RWPE2 (cell line): Measurements from ENCODE around the gene PPCDC.
A peak's percentile ranks its signal among the peaks of the same experiment; 100 is the strongest.
"Not testable (repeated sequence)": the region's sequence is repeated elsewhere in the genome, so short reads cannot be mapped to it uniquely, and the experiment has no call there.

Source experiments
- ATAC-seq: fragments of 200-7000 bp; cut with Tn5 transposase; 3 replicates; pipeline ENCODE4 v1.9.1; 2021; ENCODE audit warnings: low read depth
- DNase-seq: peaks from one replicate; pipeline ENCODE4 v3.0.0-alpha.2; 2020; ENCODE audit warnings: low spot score
- H3K27ac ChIP-seq: fragments of 450-650 bp; 2 replicates; pipeline ENCODE4 v1.5.1; 2017; ENCODE audit warnings: mild to moderate bottlenecking; ENCODE audit not compliant: poor library complexity, severe bottlenecking
- H3K27me3 ChIP-seq: fragments of 250-450 bp; sonication (Bioruptor Pico); 2 replicates; pipeline ENCODE4 v1.5.1; 2021; ENCODE audit warnings: mild to moderate bottlenecking, moderate library complexity; ENCODE audit not compliant: insufficient read depth, poor library complexity, severe bottlenecking
- H3K36me3 ChIP-seq: fragments of 250-450 bp; sonication (Bioruptor Pico); 2 replicates; pipeline ENCODE4 v1.5.1; 2020; ENCODE audit warnings: low read depth, mild to moderate bottlenecking, moderate library complexity
- H3K4me1 ChIP-seq: fragments of 250-450 bp; sonication (Bioruptor Pico); 2 replicates; pipeline ENCODE4 v1.5.1; 2021; ENCODE audit warnings: mild to moderate bottlenecking, moderate library complexity; ENCODE audit not compliant: insufficient read depth, poor library complexity, severe bottlenecking
- H3K4me3 ChIP-seq: fragments of 250-450 bp; sonication (Bioruptor Pico); 2 replicates; pipeline ENCODE4 v1.5.1; 2021; ENCODE audit warnings: mild to moderate bottlenecking, moderate library complexity; ENCODE audit not compliant: severe bottlenecking
- H3K9me3 ChIP-seq: fragments of 250-450 bp; sonication (Bioruptor Pico); 2 replicates; pipeline ENCODE4 v1.5.1; 2021; ENCODE audit warnings: mild to moderate bottlenecking, moderate library complexity; ENCODE audit not compliant: severe bottlenecking
- TF ChIP-seq, protein P1 (sequence below): fragments of 450-650 bp; IDR thresholded peaks from one replicate; pipeline ENCODE4 v1.5.1; 2017; ENCODE audit warnings: mild to moderate bottlenecking, moderate library complexity; ENCODE audit not compliant: poor library complexity, severe bottlenecking

Gene PPCDC

DNA sequence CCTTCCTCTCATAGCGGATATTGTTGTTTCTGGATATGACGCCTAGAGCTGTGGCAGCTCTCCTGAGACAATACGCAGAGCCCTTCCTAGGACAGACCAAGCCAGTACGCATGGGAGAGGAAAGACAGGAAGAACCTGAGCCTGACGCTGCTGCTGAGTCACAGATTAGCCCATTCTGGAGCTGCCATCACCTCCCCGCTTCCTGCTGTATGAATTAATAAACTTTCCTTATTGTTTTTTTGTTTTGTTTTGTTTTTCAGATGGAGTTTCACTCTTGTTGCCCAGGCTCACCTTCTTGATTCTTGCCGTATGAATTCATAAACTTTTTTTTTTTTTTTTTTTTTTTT is 67.0 kb downstream of the PPCDC start:
- H3K4me1 ChIP-seq = peaks cover 4% of the 10 kb centered on the region
- H3K27me3 ChIP-seq = no peaks in the 10 kb centered on the region
- H3K9me3 ChIP-seq = no peaks in the 10 kb centered on the region
- no peak overlapping the region for H3K27ac ChIP-seq
- TF ChIP-seq, protein P1, sequence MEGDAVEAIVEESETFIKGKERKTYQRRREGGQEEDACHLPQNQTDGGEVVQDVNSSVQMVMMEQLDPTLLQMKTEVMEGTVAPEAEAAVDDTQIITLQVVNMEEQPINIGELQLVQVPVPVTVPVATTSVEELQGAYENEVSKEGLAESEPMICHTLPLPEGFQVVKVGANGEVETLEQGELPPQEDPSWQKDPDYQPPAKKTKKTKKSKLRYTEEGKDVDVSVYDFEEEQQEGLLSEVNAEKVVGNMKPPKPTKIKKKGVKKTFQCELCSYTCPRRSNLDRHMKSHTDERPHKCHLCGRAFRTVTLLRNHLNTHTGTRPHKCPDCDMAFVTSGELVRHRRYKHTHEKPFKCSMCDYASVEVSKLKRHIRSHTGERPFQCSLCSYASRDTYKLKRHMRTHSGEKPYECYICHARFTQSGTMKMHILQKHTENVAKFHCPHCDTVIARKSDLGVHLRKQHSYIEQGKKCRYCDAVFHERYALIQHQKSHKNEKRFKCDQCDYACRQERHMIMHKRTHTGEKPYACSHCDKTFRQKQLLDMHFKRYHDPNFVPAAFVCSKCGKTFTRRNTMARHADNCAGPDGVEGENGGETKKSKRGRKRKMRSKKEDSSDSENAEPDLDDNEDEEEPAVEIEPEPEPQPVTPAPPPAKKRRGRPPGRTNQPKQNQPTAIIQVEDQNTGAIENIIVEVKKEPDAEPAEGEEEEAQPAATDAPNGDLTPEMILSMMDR = no peak
- no peak overlapping the region for H3K4me3 ChIP-seq
- DNase-seq (no peak), ATAC-seq (peak; percentile 77)
- H3K36me3 ChIP-seq = no peaks in the 10 kb centered on the region

DNA sequence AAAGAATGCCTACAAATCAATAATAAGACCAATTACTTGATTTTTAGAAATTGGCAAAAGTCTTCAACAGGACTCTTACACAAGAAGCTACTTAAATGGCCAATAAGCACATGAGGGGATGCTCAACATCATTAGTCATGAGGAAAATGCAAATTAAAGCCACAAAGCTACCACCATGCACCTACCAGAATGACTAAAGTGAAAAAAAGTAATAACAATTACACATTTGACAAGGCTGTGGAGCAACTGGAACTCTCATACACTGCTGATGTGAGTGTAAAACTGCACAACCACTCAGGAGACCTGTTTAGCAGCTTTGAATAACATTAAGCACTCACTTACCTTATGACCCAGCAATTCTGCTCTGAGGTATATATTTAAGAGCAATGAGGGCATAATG is 68.4 kb downstream of the PPCDC start:
- Histone ChIP-seq H3K9me3 (no peaks in the 10 kb centered on the region), H3K27ac (no peak overlapping the region), H3K36me3 (no peaks in the 10 kb centered on the region), H3K27me3 (no peaks in the 10 kb centered on the region), H3K4me3 (no peak overlapping the region), H3K4me1 (peaks cover 4% of the 10 kb centered on the region)
- ATAC-seq = no peak
- DNase-seq = no peak
- TF ChIP-seq, protein P1 = no peak

DNA sequence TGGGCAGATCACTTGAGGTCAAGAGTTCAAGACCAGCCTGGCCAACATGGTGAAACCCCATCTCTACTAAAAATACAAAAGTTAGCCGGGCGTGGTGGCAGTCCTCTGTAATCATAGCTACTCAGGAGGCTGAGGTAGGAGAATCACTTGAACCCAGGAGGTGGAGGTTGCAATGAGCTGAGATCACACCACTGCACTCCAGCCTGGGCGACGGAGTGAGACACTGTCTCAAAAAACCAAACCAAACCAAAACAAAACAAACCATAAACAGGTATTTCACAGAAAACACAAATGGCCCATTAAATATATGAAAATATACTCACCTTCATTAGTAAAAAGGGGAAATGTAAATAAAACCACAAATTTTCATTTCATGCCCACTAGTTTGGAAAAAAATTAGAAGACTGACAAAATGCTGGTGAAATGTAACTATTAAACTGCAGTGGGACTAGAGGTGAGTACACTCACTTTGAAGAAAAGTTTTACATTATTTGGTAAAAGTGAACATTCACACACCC is 71.6 kb downstream of the PPCDC start:
- H3K4me1 ChIP-seq, H3K9me3 ChIP-seq, H3K27me3 ChIP-seq, H3K4me3 ChIP-seq, DNase-seq, H3K27ac ChIP-seq, ATAC-seq, H3K36me3 ChIP-seq: not testable (repeated sequence)

DNA sequence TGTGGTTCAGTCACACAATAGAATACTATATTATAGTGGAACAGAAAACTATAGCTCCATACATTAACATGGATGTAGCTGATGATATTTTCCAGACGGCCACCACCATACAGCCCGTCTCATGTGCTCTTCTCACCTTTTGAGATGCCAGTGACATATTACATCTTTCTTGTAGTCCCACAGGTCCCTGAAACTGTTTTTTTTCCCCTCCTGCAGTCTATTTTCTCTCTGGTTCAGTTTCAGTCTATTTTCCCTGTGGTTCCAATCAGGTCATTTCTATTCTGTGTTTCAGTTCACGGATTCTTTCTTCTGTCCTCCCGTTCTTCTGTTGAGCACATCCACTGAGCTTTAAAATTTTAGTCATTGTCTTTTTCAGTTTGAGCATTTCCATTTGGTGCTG is 72.2 kb downstream of the PPCDC start:
- no peak overlapping the region for H3K4me3 ChIP-seq
- ATAC-seq (no peak), DNase-seq (no peak)
- TF ChIP-seq, protein P1 = no peak
- H3K27ac ChIP-seq = no peak overlapping the region
- no peaks in the 10 kb centered on the region for H3K36me3 ChIP-seq
- H3K4me1 ChIP-seq = no peaks in the 10 kb centered on the region
- no peaks in the 10 kb centered on the region for H3K27me3 ChIP-seq
- no peaks in the 10 kb centered on the region for H3K9me3 ChIP-seq

DNA sequence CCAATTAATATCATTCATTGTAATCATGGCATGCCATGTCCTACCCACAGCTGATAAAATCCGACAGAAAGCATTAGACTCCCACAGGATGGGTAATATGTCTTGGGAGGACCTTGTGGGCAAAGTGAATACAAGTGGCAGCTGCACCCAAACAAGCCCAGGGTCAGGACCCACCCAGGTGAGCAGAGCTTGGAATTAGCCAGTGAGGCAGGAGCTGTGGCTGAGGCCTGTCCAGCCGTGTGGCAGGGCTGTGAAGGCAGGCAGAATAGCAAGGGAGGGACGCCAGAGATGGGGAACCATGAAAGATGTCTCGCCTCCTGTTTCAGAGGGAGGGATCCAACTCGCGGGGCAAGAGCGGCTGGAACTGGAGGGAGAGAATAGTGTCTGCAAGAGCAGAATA is 74.5 kb downstream of the PPCDC start:
- Histone ChIP-seq H3K27me3 (no peaks in the 10 kb centered on the region), H3K4me3 (no peak overlapping the region), H3K36me3 (no peaks in the 10 kb centered on the region), H3K9me3 (no peaks in the 10 kb centered on the region), H3K4me1 (no peaks in the 10 kb centered on the region), H3K27ac (no peak overlapping the region)
- ATAC-seq (peak; percentile 10; the same call in 1 of the 3 replicates), DNase-seq (no peak)
- TF ChIP-seq, protein P1 = no peak
